HepG2 (cell line): ENCODE measurements around the gene PRSS22. TPM values are rescaled to one million over a fixed set of nuclear protein-coding genes. Genes with fewer than 3 reads are reported as not detected.

Source experiments
- ATAC-seq: fragments of 200-7000 bp; cut with Tn5 transposase; 3 replicates; pipeline ENCODE4 v1.9.1; 2020; ENCODE audit warnings: mild to moderate bottlenecking, moderate library complexity
- BruUV-seq: library from RNA; stranded (reverse); fragments of 400-500 nt; replicated peaks from 2 replicates; lab custom pipeline; 2021; lab: Mats Ljungman, UMichigan
- CTCF ChIA-PET: fragments of 300-600 bp; formaldehyde crosslinking; extraction: SDS; loops from one replicate; lab custom pipeline; 2021; ENCODE audit warnings: low total read pairs, inconsistent platforms, low intra/inter-chr PET ratio; lab: Yijun Ruan, JAX
- POLR2A ChIA-PET: fragments of 350-600 bp; sonication (Branson Sonifier 250); formaldehyde crosslinking; loops from one replicate; lab custom pipeline; 2020; ENCODE audit warnings: antibody characterized with exemption, inconsistent platforms; lab: Yijun Ruan, JAX
- DNase-seq: peaks from one replicate; pipeline ENCODE4 v3.0.0-alpha.2; 2015; ENCODE audit warnings: low spot score
- FAIRE-seq: peaks from 3 replicates; lab custom pipeline; 2011; peaks lifted over from hg19 to GRCh38; lab: Jason Lieb, UNC
- H2AFZ ChIP-seq: one replicate; pipeline ENCODE4 v1.6.1; 2011; ENCODE audit warnings: low read length, inconsistent platforms
- H3K27ac ChIP-seq: fragments of 300-600 bp; 3 replicates; pipeline ENCODE4 v1.8.0; 2011; ENCODE audit warnings: mixed run types, mild to moderate bottlenecking, mixed read lengths, low read length, inconsistent platforms; ENCODE audit not compliant: insufficient read depth; ENCODE audit errors: extremely low read length
- H3K27me3 ChIP-seq, 2 experiments: fragments of 200-600 bp in 1 of 2; 2 replicates in 1 of 2; 3 replicates in 1 of 2; pipeline versions ENCODE4 v1.6.0 to v1.8.0; 2011; ENCODE audit warnings: low read length in 2 of 2, mild to moderate bottlenecking in 2 of 2, moderate library complexity in 2 of 2, inconsistent platforms in 1 of 2; ENCODE audit not compliant: insufficient read depth in 2 of 2, control insufficient read depth in 1 of 2
- H3K36me3 ChIP-seq, 2 experiments: fragments of 200-600 bp in 1 of 2; replicated peaks in 1 of 2; 2 replicates in 1 of 2; 3 replicates in 1 of 2; pipeline versions ENCODE4 v1.5.1 to v1.8.0; 2011; ENCODE audit warnings: low read length in 2 of 2, inconsistent platforms in 1 of 2; ENCODE audit not compliant: insufficient read depth in 2 of 2, control insufficient read depth in 1 of 2
- H3K4me1 ChIP-seq: 2 replicates; pipeline ENCODE4 v1.5.1; 2012; ENCODE audit warnings: low read length, inconsistent platforms; ENCODE audit not compliant: insufficient read depth
- H3K4me2 ChIP-seq: 2 replicates; pipeline ENCODE4 v1.6.0; 2011; ENCODE audit warnings: low read depth, low read length, inconsistent platforms
- H3K4me3 ChIP-seq, 3 experiments: fragments of 200-600 bp in 1 of 3; sonication (generic), shearing (Covaris generic) in 1 of 3; replicated peaks in 1 of 3; 2 replicates each; pipeline ENCODE4 v1.5.1; 2011 to 2016; ENCODE audit warnings: low read length in 3 of 3, inconsistent platforms in 2 of 3, low read depth in 2 of 3, mild to moderate bottlenecking in 2 of 3, control low read depth in 1 of 3, mixed read lengths in 1 of 3; ENCODE audit not compliant: insufficient read depth in 1 of 3
- H3K79me2 ChIP-seq: one replicate; pipeline ENCODE4 v1.6.1; 2011; ENCODE audit warnings: low read length, inconsistent platforms; ENCODE audit not compliant: insufficient read depth
- H3K9ac ChIP-seq: 2 replicates; pipeline ENCODE4 v1.6.0; 2011; ENCODE audit warnings: mild to moderate bottlenecking, low read depth, low read length, inconsistent platforms; ENCODE audit not compliant: insufficient read depth
- H3K9me3 ChIP-seq: 2 replicates; pipeline ENCODE4 v1.5.1; 2012; ENCODE audit warnings: mild to moderate bottlenecking, low read length
- H4K20me1 ChIP-seq: 2 replicates; pipeline ENCODE4 v1.6.0; 2011; ENCODE audit warnings: inconsistent platforms, mild to moderate bottlenecking, low read length, moderate library complexity; ENCODE audit not compliant: insufficient read depth
- ELK4 ChIP-seq: sonication (generic); formaldehyde crosslinking; IDR thresholded peaks from 2 replicates; pipeline ENCODE4 v1.9.0; 2021; ENCODE audit warnings: missing genetic modification reagents, borderline replicate concordance
- GABPA ChIP-seq, 2 experiments: IDR thresholded peaks; 2 replicates each; pipeline ENCODE4 v1.6.1; 2011 to 2016; ENCODE audit warnings: low read depth in 2 of 2, low read length in 1 of 2, missing biosample characterization in 1 of 2, missing genetic modification characterization in 1 of 2
- HMGXB3 ChIP-seq: sonication (generic); formaldehyde crosslinking; IDR thresholded peaks from 2 replicates; pipeline ENCODE4 v1.4.0; 2020; ENCODE audit warnings: missing genetic modification reagents, borderline replicate concordance
- JUND ChIP-seq: sonication (generic); formaldehyde crosslinking; IDR thresholded peaks from 2 replicates; pipeline ENCODE4 v1.8.0; 2022; ENCODE audit warnings: mild to moderate bottlenecking, missing genetic modification reagents
- MIER2 ChIP-seq: IDR thresholded peaks from 2 replicates; pipeline ENCODE4 v1.6.1; 2016; ENCODE audit warnings: missing biosample characterization, missing genetic modification reagents
- REST ChIP-seq, 2 experiments: IDR thresholded peaks; 2 replicates each; pipeline ENCODE4 v1.6.1; 2011 to 2012; ENCODE audit warnings: low read length in 2 of 2, borderline replicate concordance in 1 of 2, low read depth in 1 of 2, mild to moderate bottlenecking in 1 of 2, moderate library complexity in 1 of 2
- ZNF350 ChIP-seq: sonication (generic); formaldehyde crosslinking; IDR thresholded peaks from 2 replicates; pipeline ENCODE4 v1.4.0; 2020; ENCODE audit warnings: mild to moderate bottlenecking, low read depth, missing genetic modification reagents, borderline replicate concordance
- ZNF460 ChIP-seq: sonication (generic); formaldehyde crosslinking; IDR thresholded peaks from 2 replicates; pipeline ENCODE4 v1.5.1; 2020; ENCODE audit warnings: missing genetic modification reagents, mild to moderate bottlenecking, borderline replicate concordance
- ZNF713 ChIP-seq: sonication (generic); formaldehyde crosslinking; IDR thresholded peaks from 2 replicates; pipeline ENCODE4 v1.4.0; 2020; ENCODE audit warnings: mild to moderate bottlenecking, missing genetic modification reagents
- WGBS: methylation state at CpG from one replicate; pipeline ENCODE4 v1.1.6; 2017; ENCODE audit warnings: low lambda C conversion rate; 5-methylcytosine and 5-hydroxymethylcytosine counted together
- in situ Hi-C: cut with HindIII; loops from 2 replicates; pipeline ENCODE4 v1.10.0; 2017; ENCODE audit warnings: low pct_unique_long_range_greater_than_20kb; ENCODE audit not compliant: extremely low pct_ligation_motif_present
- intact Hi-C: fragments of 100-400 bp; cut with micrococcal nuclease; formaldehyde crosslinking; loops from one replicate; pipeline ENCODE4 v1.10.0; 2022; ENCODE audit not compliant: unreplicated experiment
- polyA plus RNA-seq, 8 experiments: library from polyadenylated mRNA; depleted of rRNA in 3 of 8; stranded (reverse) in 7 of 8; unstranded in 1 of 8; fragments of >200 nt; fragmentation: Illumina TruSeq in 4 of 8; extraction: Trizol in 4 of 8; gene quantifications; 2 replicates each; pipeline versions ENCODE4 v1.2.1 to v1.2.3, GENCODE V29; 2011 to 2016; ENCODE audit warnings: low read depth in 4 of 8, missing spikeins in 1 of 8, mixed read lengths in 1 of 8; ENCODE audit not compliant: insufficient read depth in 1 of 8
- total RNA-seq, 5 experiments: library from RNA; depleted of rRNA; stranded (reverse); fragments of >200 nt; fragmentation: Illumina TruSeq; extraction: Trizol; gene quantifications; 2 replicates each; pipeline ENCODE4 v1.2.3, GENCODE V29; 2016; ENCODE audit warnings: low read depth in 1 of 5

Gene PRSS22
- total and polyA plus RNA-seq, 2 of the 13 experiments (the other 11 are each of a cell fraction or from before 2014, with no cell fraction given) = 0.24 to 0.32 TPM

- no peak for TF ChIP-seq HMGXB3 (CRISPR knock-in tag)
- no peak for TF ChIP-seq ZNF713 (CRISPR knock-in tag)
- no peak for TF ChIP-seq ZNF460
- TF ChIP-seq ZNF350 (CRISPR knock-in tag) = no peak
- no peak for TF ChIP-seq JUND (CRISPR knock-in tag)
- no peak for TF ChIP-seq ELK4 (CRISPR knock-in tag)
Measured at GRCh38 chr16:2828521-2828840, 29.5 kb downstream of the PRSS22 start (continued).

GRCh38 chr16:2827831-2828520 is 30.0 kb downstream of the PRSS22 start:
- Histone ChIP-seq H3K36me3 (no peaks in the 10 kb centered on the region), H3K4me2 (no peak overlapping the region), H3K79me2 (no peaks in the 10 kb centered on the region), H3K9ac (no peak overlapping the region), H3K9me3 (no peaks in the 10 kb centered on the region), H3K4me1 (peaks cover 45% of the 10 kb centered on the region), H4K20me1 (no peaks in the 10 kb centered on the region), H3K27me3 (peaks cover 1 to 80% of the 10 kb centered on the region in 2 experiments), H2AFZ (no peak overlapping the region), H3K4me3 (no peak overlapping the region), H3K27ac (no peak overlapping the region)
- intact Hi-C loops (no loop called here), in situ Hi-C loops (loop anchor here (5.0 kb wide), 1 partner anchor 41 kb away; the partner anchor contains the start of gene PRSS33)
- ATAC-seq (no peak), DNase-seq (no peak), FAIRE-seq (no peak)
- BruUV-seq = no TSS peak
- TF ChIP-seq REST (IDR thresholded peaks at IDR 0.05; ENCODE audit: borderline replicate concordance in 1 of 2, low read depth in 1 of 2, low read length in 2 of 2) (peak; percentile 54 to 89), MIER2 (peak; percentile 80), GABPA (IDR thresholded peaks at IDR 0.05; ENCODE audit: low read depth, low read length) (no peak), GABPA (CRISPR knock-in tag; IDR thresholded peaks at IDR 0.05; ENCODE audit: low read depth) (no peak)
- ChIA-PET POLR2A (no interaction called here), CTCF (no interaction called here)
- 65% methylated on average over 6 of the region's 14 CpGs for WGBS
